Measurements from ENCODE around the gene REST.
"Not testable (repeated sequence)": the region's sequence is repeated elsewhere in the genome, so short reads cannot be mapped to it uniquely, and the experiment has no call there.

The REST gene

DNA sequence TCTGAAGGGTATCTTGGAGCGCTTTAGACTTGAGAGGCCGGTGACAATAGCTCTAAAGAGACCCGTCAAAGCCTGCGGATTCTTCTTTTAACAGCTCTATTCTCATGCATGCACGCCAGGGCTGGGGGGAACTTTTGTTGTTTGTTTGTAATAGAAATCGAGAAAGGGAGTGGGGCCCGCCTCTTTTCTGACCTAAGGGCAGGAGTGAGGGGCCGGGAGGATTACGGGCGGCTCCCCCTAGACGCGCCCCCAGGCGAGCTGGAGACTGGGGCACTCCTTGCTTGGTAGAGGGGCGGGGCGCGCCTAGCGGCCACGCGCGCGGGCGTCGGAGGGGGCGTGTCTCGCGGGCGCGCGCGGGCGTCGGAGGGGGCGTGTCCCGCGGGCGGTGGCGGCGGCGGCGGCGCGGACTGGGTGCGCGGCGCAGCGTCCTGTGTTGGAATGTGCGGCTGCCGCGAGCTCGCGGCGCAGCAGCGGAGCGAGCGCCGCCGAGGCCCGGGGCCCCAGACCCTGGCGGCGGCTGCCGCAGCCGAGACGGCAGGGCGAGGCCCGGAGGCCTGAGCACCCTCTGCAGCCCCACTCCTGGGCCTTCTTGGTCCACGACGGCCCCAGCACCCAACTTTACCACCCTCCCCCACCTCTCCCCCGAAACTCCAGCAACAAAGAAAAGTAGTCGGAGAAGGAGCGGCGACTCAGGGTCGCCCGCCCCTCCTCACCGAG lies at the start of gene REST:
Gene REST (plus strand): TSS at position 412 of the 717 bp plus-strand sequence. CDS start 2,739 bp downstream, outside the sequence.
- peak; percentile 91 for DNase-seq

DNA sequence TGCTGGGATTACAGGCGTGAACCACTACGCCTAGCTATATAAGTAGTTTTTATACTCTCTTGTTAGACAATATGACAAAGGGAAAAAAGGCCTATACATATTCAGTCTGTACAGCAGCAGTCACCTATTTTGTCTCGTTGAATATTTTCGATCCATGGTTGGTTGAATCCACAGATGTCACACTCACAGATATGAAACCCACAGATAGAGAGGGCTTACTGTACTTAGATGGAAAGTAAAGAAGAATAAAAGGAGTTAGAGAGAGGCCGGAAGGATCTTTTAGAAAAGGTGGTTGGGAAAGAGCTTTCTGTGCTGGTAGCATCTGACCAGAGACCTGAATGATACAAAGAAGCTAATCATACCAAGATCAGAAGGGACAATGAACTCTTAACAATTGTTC lies 47.9 kb upstream of the REST start:
- no peak for DNase-seq

DNA sequence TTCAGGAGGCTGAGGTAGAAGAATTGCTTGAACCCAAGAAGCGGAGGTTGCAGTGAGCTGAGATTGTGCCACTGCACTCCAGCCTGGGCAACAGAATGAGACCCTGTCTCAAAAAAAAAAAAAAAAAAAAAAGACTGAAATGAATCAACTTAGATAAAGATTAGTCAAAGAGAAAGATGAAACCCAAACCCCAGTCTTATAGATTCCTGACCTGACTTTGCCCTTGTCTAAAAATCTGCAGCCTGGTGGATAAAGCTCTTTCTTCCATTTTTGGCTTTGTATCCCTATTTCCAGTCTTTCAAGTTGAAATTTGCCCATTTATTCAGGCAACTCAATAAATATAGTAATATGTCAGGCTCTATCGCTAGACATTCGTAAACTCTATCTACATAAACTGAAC lies 46.9 kb upstream of the REST start:
- no peak for DNase-seq

GRCh38 chr4:56861360-56861759 lies 46.3 kb upstream of the REST start:
- DNase-seq = no peak

GRCh38 chr4:56863441-56864139 lies 44.1 kb upstream of the REST start:
- no peak for DNase-seq

DNA sequence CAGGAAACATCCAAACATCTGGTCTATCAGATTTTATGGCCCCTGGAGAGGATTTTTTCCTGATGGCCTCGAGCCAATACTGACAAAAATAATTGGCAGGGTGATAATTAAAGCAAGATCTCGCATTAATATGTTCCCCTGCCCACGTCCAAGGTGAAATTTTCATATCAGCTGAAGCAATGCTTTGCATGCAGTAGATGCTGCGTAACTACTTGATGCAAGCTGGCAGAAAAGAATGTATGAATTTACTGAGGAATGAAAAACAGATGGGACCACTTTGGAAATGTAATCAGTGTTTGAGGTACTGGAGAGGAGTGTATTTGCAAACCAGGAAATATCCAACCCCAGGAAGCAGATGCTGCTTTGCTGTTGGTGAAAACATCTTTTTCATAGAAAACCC lies 36.8 kb upstream of the REST start:
- peak; percentile 32 for DNase-seq

DNA sequence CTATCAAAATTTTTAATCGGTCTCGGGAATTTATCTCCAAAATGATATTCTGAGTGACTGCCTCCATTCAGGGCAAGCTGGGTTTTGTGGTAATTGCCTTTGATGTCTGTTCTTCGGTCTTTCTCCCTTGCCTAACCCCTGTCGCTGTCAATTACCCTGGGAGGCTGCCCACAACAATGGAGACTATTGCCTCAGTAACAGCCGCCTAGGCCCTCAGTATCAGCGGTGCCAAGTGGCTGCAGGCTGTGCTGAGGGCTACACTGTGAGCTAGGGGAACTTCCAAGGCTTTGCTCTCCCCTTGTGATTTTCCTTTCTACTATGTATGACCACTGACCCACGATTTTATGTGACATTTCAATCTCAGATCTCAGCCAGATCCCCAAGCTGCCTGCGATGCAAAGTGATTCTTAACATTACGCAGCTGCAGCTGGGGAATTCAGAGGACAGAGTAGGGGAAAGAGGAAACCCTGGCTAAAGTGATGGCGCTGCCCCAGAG lies 36.3 kb upstream of the REST start:
- DNase-seq = peak; percentile 79

- no peak for DNase-seq
Observed at GRCh38 chr4:56874166-56874565, 33.5 kb upstream of the REST start.

DNA sequence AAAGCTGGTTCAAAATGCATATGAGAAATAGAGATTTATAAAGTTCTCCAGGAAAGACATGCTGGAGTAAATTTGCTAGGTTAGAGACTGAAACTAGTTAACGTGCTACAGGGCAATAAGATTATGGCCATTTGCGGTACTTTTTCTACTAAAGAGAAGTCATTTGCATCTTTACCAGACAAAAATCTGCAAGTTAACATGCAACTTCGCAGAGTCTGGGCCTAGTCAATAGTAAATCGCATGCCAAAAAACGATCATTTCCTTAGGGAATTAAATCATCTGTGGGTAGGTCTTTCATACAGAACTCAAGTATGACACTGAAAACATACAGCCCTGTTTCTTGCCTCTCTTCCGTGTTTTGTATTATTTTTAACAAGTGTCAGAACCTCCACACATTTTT lies 32.8 kb upstream of the REST start:
- DNase-seq = no peak

DNA sequence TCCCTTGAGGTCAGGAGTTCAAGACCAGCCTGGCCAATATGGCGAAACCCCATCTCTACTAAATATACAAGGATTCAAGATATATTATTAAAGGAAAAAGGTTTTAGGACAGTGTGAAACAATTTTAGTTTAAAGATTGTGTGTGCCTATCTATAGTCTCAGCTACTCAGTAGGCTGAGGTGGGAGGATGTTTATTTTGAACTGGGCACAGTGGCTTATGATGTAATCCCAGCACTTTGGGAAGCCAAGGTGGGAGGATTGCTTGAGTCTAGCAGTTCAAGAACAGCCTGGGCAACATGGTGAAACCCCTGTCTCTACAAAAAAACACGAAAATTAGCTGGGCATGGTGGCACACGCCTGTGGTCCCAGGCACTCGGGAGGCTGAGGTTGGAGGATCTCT lies 31.4 kb upstream of the REST start:
- DNase-seq = no peak

DNA sequence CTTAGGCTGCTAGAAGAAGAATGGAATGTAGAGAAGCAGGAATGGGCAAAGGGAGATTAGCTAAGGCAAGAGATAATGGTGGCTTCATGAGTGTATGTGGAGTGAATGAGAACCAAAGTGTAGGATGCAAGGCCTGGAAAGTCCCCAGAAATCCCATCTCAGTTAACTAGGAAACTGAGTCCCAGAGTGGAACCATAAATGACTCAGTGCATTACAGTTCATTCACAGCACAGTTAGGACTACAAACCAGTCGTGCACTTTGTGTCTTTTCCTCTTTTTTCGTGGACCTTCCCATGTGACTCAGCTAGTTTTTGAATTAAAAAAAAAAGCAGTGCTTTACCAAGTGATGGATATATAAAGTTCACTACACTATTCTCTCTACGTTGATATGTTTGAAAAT lies 27.7 kb upstream of the REST start:
- DNase-seq = no peak

DNA sequence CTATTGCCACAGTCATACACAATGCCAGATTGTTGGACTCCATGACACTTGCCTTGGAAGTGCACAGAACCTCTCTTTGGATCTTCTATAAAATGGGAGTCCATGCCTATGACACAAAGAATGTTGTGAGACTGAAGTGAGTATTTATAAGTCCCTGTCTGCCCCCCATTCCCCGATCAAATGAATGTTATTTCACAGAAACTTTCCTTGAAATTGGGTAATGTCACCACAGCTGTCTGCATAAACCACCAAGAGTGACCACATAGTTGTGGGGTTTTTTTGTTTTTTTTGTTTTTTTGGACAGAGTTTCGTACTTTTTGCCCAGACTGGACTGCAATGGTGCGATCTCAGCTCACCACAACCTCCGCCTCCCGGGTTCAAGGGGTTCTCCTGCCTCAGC lies 27.1 kb upstream of the REST start:
- DNase-seq = no peak

DNA sequence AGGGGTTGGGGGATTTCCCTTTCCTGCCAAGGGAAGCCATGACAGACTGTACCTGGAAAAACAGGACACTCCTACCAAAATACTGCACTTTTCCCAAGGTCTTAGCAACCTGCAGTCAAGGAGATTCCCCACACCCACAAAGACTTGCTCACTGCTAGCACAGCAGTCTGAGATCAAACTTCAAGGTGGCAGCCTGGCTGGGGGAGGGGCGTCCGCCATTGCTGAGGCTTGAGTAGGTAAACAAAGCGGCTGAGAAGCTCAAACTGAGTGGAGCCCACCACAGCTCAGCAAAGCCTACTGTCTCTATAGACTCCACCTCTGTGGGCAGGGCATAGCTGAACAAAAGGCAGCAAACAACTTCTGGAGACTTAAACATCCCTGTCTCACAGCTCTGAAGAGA lies 23.2 kb upstream of the REST start:
- DNase-seq = not testable (repeated sequence)

GRCh38 chr4:56892691-56893090 lies 15.0 kb upstream of the REST start:
- no peak for DNase-seq

DNA sequence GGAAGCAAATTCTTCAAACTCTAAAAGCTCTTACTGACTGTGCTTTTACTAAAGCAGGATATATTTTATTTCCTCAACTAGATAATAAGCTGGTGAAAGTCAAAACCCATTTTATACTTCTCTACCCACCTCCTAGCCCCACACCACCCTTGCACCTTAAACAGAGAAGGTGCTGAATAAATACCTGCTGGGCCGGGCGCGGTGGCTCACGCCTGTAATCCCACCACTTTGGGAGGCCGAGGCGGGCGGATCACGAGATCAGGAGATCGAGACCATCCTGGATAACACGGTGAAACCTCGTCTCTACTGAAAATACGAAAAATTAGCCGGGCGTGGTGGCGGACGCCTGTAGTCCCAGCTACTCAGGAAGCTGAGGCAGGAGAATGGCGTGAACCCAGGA lies 9.9 kb upstream of the REST start:
- not testable (repeated sequence) for DNase-seq

- not testable (repeated sequence) for DNase-seq
Observed at GRCh38 chr4:56900186-56900585, 7.5 kb upstream of the REST start.

GRCh38 chr4:56902703-56903102 lies 5.0 kb upstream of the REST start:
- no peak for DNase-seq

GRCh38 chr4:56905796-56906195 lies 1.9 kb upstream of the REST start:
- no peak for DNase-seq

DNA sequence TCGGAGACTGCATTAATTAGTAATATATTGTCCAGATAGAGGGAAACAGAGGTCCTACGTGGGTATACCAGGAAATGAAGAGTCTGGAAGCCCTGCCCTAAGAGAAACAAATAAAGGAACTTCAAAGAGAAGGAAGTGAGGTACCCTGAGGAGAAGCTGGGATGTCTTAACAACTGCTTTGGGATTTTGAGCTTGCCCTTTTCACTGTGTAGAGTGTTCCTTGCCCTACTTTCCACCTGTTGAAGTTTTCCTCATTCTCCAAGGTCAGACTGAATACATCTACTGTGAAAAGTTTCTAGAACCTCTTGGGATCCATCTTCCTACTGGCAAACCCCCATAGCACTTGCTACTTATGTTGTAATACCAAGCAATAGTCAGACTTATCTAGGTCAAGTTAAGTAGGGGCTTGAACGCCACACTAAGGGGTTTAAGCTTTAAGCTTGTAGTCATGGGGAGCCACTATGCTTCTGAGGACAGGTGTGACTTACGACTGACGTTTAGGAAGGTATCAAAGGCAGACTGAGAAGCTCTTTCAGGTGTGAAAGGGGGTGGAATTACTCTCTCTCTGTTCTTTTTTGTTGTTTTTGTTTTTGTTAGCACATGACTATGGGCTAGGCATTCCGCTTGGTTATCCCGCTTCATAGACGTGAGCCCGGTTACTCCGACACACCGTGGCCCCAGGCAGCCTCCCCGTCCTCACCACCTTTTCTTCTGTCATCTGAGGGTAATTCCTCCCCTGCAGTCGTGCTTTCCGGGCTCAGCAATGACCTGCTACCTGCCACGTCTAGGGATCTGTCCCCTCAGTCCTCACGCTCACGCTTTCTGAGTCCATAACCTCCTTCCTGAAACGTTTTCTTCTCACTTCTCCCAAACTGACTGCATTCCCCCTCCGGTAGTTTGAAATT lies 959 bp upstream of the REST start:
- peak; percentile 25 for DNase-seq

DNA sequence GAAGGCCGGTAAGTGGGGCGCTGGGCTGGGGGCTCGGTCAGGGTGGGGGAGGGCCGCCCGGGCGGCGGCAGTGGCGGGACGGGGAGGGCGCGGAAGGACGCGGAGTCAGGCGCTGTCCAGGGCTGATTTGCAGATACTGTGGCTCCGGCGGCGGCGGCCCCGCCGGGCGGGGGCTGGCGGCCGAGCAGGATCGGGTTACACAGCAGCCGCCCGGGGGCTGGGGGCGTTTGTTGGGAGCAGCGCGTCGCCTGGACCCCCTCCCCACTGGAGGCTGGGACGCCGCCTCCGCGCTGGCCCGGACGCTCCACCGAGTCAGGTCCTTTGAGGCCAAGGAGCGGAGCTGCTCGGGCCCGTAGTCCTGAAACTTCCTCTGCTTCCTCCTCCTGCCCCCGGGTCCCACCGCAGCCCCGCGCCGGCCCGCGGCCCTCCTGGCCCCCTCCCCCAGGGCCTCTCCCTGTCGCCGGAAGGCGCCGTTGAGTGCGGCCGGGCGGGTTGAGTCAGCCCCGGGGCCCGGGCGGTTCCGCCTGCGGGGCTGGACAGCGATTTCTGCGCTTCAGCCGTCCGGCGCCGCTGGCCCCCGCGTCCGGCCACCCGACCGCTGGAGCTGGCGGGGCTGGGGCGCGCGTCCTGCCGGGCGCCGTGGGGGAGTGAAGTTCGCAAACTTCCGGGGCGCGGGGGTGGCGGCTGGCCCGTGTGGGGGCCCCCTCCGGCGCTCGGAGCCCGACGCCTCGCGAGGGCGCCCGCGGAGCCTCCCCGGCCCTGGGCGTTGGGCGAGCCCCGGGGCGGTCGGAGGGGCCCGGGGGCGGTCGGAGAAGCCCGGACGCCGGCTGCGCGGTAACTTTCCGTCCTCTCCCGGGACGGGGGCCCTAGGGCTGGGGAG lies 746 bp downstream of the REST start:
- peak; percentile 85 for DNase-seq

DNA sequence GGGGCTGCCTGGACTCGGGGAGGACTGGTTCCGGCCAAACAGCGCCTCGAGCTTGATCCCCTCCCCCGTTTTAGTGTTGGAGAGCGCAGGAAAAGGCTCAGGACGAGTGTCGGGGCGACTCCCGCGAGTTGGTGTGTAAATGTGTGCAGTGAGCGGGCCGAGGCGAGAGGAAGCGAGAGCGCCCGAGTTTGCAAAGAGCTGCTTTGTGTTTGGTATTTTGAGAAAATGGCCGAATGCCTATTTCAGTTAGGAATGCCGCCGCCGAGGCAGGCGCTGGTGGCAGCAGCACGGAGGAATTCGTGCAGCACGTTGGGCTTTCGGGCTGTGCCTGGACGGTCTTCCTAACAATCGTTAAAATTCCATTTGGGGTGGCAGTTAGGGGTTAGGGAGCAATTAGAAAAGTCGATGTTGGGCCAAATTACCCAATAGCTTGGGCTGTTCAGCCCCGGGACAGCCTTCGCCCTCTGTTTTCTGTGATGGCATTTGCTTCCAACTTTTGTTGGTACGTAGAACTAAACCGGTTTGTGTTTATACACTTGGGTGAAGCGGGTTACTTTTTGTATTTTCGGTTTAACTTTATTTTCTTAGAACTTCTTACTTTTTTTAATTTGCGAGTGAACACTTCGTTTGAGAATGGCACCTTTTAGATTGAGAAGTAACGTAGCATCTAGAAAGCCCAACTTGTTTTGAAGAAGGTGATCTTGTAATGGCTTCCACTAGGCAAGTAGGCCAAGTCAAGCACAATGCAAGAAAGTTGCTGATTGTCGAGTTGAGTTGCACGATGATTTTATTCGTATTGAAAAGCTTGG lies 1.6 kb downstream of the REST start:
- DNase-seq = peak; percentile 69

Data from femur (tissue), 1 donor.